ENCODE results near the gene LDLRAD2.

- TF ChIP-seq POLR2A (IDR thresholded peaks at IDR 0.05; ENCODE audit: low read depth, low read length) (no peak), PAX5 (IDR thresholded peaks at IDR 0.05; ENCODE audit: insufficient read depth, low read length, severe bottlenecking) (no peak), POLR2AphosphoS5 (IDR thresholded peaks at IDR 0.05; ENCODE audit: low read depth, low read length) (no peak), TAF1 (IDR thresholded peaks at IDR 0.05; ENCODE audit: low read depth, low read length) (no peak), SPI1 (IDR thresholded peaks at IDR 0.05; ENCODE audit: low read depth, low read length) (peak; percentile 33; the same call in 1 of the 2 replicates)
Measured at GRCh38 chr1:21779613-21780521, 32.2 kb upstream of the LDLRAD2 start.

Measured in GM12891 (cell line).